Inferior parietal cortex (tissue), 1 donor: ENCODE results near the gene SLC16A8.
"Not testable (repeated sequence)": the region's sequence is repeated elsewhere in the genome, so short reads cannot be mapped to it uniquely, and the experiment has no call there.

Experiments used
- DNase-seq: peaks from one replicate; pipeline ENCODE4 v3.0.0-alpha.2; 2016; ENCODE audit errors: extremely low spot score

SLC16A8 gene

GRCh38 chr22:38083931-38084631 is at the start of gene SLC16A8:
Gene SLC16A8 (minus strand): TSS chr22:38084184. CDS start chr22:38082873, 1,311 bp downstream.
- no peak for DNase-seq

DNA sequence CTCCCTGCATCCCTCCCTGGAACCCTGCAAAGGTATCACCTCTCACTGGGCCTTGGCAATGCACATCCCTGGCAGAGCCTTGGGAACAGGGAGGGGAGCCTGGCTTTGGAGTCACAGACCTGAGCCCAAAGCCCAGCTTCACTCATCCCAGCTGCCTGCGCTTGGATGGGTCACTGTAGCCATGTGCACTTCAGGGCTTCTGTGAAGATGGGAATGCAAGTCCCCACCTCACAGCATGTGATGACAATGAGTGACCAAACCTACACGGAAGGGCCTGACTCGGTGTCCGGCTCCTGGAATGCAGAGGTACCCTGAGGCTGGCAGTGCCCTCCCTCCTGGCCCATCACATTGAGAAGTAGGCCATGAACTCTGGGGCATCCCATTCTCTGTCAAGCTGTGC is 49.3 kb upstream of the SLC16A8 start:
- no peak for DNase-seq

DNA sequence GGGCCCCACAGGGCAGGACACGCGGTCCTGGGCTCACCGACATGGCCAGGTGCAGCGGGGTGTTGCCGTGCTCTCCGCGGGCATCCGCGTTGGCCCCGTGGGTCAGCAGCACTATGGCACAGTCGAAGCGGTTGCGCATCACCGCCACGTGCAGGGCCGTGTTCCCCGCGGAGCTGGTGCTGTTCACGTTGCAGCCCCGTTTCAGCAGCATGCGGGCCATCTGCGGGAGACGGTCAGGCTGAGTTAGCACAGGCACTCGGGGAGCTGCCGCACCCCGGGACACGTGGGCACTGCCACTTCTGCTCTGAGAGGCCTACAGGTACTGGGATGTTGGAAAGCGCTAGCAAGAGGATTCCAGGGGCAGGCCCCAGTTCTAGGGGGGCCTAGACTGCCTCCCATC is 48.8 kb upstream of the SLC16A8 start:
- DNase-seq, result no peak

GRCh38 chr22:38132136-38132535 is 48.2 kb upstream of the SLC16A8 start:
- DNase-seq, result no peak

GRCh38 chr22:38131399-38131798 is 47.4 kb upstream of the SLC16A8 start:
- DNase-seq, result no peak

- no peak for DNase-seq
Measured at GRCh38 chr22:38129856-38130255, 45.9 kb upstream of the SLC16A8 start.

DNA sequence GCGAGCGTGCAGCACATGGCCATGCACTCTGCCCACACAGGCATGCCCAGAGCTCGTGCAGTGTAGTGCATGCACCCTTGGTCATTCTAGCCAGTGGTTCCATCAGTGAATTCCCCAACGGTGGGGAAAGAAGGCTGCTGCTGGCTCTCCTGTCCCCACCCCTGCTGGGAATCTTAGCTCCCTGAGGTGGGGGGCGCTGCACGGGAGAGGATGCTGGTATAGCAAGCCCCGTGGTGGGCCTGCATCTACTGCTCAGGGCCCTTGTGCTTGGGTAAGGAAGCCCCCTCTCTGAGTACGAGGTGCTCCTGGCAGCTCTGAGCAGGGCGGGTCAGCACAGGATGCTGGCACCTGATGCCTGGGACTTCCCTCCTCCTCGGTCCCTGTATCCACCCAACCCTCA is 45.0 kb upstream of the SLC16A8 start:
- no peak for DNase-seq

DNA sequence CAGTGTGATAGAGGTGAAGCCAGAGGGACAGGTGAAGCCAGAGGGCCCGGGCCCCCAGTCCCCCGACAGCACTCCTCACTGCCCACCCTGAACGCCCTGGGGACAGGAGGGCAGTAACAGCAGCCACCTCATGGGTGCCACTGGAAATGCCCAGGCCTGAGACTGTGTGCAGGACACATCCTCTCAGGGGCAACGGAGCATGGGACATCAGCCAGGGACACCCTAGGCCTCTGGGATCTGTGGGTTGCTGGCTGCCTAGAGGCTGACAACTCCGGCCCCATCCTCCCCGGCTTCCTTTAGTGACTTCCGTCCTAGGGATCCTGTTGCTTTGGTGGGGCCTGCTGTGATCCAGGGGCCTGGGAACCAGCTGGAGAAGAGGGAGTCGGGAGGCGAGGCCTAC is 43.9 kb upstream of the SLC16A8 start:
- no peak for DNase-seq

DNA sequence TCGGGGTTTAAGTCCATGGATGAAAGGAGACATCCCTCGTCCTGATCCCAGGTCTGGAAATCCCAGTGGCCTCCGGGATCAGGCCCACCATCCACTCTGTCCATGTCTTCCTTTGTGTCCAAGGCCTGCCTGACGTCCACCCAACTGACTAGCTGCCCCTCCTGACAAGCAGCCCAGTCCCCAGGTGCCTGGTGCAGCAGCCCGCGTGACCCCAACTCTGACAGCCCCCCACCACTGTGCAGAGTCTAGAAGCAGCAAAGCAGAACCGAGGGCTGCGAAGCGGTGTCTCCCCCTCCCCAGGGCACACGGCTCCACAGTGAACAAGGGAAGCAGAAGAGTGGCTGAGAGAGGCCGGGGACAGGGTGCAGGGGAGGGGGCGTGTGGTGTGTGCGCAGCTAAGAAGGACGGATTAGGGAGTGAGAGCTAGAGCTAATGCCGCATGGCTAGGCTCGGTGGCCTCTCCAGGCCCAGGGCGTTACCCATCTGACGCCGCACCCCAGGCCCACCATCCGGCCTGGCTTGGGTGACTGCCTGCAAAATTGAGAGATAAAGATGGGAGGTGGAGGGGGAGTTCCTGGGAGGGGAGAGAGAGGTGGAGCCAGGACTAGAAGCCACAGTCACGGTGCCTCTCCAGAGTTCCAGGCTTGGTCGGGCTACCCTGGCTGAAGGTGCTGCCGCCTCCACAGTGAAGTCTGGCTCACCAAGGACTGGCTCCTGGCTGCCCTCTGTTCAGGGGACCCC is 43.1 kb upstream of the SLC16A8 start:
- DNase-seq, result no peak

GRCh38 chr22:38125751-38126201 is 41.8 kb upstream of the SLC16A8 start:
- DNase-seq, result no peak

GRCh38 chr22:38125038-38125610 is 41.1 kb upstream of the SLC16A8 start:
- no peak for DNase-seq

DNA sequence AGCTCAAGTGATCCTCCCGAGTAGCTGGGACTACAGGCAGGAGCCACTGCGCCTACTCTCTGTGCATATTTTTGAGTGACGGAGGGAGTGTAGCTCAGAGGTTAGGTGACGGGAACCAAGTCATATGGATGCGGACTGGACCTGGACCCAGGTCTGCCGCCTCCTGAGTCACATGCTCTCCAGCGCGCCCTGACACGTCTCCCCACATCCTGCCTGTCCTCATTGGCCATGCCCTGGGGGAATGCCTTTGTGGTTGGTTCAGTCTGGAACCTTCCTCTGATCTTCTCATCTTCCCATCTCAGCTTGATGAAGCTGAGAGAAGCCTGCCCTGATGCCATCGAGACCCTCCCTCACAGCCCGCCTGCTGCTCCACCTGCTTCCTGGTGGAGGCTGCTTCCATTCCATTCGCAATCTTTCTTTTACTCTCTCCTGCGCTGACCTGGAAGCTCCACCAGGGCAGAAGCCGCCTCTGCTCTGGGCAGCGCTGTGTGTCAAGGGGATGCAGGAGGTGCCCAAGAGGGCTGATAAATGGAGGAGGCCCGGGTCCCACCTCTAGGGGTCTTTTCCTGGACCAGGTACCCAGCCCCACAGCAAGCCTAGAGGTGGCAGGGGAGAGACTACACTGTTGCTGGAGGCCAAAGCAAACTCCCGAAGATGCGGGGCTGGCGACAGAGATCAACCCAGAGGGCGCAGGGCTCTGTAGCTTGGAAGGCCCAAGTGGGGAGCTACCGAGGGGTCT is 40.4 kb upstream of the SLC16A8 start:
- DNase-seq, result no peak

DNA sequence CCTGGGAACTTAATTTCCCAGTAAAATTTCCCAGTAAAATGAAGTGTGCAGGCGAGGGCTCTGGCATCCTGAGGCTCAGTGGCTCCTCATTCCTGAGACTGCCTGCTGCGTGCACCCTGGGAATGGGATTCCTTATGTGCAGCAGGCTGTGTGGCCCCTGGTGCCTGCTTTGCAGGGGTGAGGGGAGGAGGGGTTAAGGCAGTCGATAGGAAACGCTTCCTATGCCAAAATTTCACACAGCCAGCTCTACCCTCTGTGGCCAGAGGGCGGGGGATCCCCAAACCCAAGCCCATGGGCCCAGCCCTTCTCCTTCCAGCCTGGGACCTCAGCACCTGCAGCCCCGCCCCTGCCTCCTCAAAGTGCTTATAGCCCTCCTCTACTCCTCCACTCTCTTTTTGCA is 38.6 kb upstream of the SLC16A8 start:
- DNase-seq, result no peak

DNA sequence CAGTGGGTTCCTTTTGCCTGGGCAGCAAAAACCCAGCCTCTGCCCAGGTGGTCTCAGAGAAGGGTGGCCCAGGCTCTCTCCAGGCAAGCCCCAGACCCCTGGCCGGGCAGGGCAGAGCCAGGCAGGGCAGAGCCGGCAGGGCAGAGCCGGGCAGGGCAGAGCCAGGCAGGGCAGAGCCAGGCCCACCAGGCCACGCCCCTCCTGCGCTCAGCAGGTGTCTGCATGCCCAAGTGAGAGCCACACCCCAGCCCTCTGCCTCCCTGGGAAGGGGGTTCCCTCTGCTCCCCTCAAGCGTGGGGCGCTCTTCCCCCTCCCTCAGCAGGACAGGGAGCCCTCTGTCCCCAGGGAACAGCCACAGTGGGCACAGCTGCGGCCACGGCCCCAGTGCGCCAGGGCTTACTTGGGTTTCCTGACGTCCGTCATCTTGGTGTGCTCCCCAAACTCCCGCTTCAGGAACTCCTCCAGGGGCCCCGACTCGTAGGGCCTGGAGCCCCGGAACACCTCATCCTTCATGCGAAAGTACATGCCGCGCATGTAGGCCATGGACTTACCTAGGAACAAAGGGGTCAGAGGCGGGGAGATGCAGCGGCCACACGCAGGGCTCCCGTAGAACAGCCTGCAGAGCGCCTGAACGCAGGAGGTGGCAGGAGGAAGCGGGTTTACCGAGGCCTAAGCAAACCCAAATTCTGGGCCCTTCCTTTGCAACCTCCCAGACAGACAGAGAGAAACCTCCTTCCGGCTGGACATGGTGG is 36.6 kb upstream of the SLC16A8 start:
- DNase-seq, result no peak

- DNase-seq, result not testable (repeated sequence)
Measured at GRCh38 chr22:38118747-38119146, 34.8 kb upstream of the SLC16A8 start.

DNA sequence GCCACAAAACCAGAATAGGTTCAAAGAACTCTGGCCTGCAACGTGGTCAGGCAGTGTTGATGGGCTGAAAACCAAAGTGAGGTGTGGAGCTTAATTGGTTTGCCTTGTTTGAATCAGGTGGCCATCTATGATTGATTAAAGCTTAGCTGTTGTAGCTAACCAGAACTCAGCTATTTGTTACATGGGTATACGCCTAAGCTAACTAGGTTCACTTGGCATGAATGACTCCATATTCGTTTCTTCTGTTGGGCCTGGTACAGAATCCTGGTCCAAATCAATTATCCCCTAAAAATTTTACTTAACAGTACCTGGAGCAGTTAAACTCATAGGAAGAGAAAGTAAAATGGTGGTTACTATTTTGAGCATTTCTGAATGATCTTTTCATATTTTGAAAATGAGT is 34.2 kb upstream of the SLC16A8 start:
- no peak for DNase-seq

DNA sequence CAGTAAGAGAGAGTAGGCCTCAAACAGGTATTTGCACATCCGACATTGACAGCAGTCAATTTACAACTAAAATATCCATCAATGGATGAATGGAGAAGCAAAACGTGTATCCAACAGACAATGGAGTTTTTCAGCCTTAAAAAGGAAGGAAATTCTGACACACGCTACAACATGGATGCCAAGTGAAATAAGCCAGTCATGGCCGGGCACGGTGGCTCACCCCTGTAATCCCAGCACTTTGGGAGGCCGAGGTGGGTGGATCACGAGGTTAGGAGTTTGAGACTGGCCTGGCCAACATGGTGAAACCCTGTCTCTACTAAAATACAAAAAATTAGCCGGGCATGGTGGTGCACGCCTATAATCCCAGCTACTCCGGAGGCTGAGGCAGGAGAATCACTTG is 33.6 kb upstream of the SLC16A8 start:
- DNase-seq, result not testable (repeated sequence)

- DNase-seq, result no peak
Measured at GRCh38 chr22:38115423-38116205, 31.6 kb upstream of the SLC16A8 start.

- peak; percentile 78 for DNase-seq
Measured at GRCh38 chr22:38114484-38115398, 30.8 kb upstream of the SLC16A8 start.

DNA sequence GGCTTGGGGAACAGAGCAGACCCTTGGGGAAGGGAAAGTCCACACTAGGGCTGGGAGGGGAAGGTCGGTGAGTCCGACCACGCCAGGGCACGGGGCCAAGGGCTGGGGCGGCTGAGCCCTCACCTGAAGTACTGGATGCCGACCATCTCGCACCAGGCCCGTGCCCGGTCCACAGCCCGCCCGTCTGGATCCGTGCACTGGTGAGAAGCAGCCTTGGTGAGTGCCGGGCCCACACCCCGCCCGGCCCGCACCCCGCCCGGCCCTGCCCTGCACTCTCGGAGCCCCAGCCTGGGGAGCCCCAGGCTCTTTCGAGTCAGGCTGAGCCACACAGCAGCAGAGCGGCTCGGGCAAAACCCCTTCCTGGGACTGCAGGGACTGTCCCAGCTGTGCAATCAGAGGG is 28.4 kb upstream of the SLC16A8 start:
- DNase-seq, result no peak
